NCI-H1105 (cell line): ENCODE measurements around the gene EIF2B5.
A peak's percentile ranks its signal among the peaks of the same experiment; 100 is the strongest.
"Not testable (repeated sequence)": the region's sequence is repeated elsewhere in the genome, so short reads cannot be mapped to it uniquely, and the experiment has no call there.

ENCODE experiments used
- DNase-seq: peaks from one replicate; lab custom pipeline; 2025; lab: John Stamatoyannopoulos, UW

Gene EIF2B5

DNA sequence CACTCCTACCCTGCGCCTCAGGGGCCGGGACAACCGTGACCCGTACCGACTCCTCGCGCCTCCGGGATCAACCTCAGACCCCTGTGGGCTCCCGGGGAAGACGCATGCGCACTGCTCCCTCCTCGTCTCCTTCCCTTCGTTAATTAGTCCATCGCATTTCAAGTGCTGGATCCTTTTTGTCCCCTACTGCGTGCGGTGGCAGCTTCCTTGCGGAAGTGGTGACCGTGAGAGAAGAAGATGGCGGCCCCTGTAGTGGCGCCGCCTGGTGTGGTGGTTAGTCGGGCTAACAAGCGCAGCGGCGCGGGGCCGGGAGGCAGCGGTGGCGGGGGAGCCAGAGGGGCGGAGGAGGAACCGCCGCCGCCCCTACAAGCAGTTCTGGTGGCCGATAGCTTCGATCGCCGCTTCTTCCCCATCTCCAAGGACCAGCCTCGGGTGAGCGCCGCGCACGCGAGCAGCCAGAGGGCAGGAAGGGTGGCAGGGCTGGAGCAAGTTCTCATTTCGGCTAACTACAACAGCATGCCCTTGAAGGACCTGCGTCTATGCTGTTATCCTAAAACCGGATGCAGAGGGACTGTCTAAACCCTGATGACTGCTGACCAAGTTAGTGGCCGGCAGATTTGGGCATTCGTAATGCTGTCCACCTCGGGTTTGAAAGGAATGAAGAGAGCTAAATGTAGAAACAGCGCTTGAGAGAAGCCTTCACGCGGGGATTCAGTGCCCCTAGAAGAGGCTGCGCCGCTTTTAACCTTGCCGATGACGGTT is at the start of gene EIF2B5:
Gene EIF2B5, plus strand, starts transcription at position 210 of the 762 bp plus-strand sequence. Its CDS starts 28 bp downstream, at position 238.
- DNase-seq: peak; percentile 99

GRCh38 chr3:184085389-184085852 is 49.7 kb upstream of the EIF2B5 start:
- no peak for DNase-seq

- DNase-seq: no peak
Observed at GRCh38 chr3:184092199-184092598, 43.0 kb upstream of the EIF2B5 start.

GRCh38 chr3:184096811-184097383 is 38.3 kb upstream of the EIF2B5 start, which contains the start of gene HTR3E:
TSS of gene HTR3E (plus strand) at chr3:184097064. CDS start at chr3:184097530, 466 bp downstream.
- DNase-seq: no peak

DNA sequence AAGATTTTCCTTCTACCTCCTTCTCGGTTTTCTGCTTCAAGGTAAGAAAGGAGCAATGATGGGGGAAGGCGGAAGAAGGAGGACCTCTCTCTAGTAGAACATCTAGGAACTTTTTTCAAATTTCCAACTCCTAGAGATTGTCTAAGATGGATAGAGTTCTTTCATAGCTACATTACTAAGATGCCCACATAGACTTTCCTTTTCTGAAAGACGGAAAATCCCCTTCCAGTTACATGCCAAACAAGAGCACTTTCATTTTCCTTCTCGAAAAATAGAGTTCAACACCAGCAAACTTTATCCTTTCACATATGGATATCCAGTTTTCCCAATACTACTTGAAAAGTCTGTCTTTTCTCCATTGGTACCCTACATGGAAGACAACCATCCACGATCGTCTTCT is 37.6 kb upstream of the EIF2B5 start:
- DNase-seq: no peak

DNA sequence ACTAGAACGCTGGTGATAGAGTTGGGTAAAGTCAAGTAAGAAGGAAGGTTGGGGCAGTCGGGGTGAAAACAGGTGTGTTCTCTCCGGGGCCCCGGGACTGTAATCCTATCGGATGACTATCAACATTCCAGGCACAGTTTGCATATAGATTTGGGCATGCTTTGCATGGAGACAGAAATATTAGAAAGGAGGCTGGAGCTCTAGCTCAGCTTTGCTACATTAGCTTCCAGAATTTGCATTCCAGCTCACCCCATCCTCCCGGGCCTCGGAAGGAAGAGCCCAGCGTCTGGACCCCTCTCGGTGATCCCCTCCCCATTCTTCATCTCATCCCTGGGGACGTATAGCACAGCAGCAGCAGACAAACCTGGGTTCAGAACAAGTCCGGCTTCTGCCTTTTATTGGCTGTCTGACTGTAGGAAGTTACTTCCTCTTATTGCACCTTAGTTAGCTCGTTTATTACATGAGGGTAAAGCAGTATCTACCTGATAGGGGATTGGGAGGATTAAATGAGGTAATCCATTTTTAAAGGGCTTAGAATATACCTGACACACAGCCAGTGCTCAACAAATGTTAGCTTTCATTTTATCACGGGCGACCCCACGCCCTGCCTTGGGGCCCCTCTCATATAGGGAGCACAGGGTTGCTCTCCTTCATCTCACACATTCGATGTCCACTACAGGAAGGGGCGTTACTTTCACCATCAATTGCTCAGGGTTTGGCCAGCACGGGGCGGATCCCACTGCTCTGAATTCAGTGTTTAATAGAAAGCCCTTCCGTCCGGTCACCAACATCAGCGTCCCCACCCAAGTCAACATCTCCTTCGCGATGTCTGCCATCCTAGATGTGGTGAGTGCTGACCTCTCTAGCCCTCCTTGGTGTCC is 35.1 kb upstream of the EIF2B5 start:
- DNase-seq: no peak

DNA sequence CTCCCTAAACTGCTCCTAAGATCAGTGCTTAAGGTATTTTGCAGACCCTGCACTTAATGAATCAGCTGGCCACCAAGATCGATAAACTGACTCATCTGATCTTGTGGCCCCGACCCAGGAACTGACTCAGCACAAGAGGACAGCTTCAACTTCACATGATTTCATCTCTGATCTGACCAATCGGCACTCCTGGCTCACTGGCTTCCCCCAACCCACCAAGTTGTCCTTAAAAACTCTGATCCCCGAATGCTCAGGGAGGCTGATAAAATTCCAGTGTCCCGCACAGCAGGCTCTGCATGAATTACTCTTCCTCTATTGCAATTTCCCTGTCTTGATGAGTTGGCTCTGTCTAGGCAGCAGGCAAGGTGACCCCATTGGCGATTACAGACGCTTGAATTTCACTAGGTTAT is 24.8 kb upstream of the EIF2B5 start:
- DNase-seq: no peak

DNA sequence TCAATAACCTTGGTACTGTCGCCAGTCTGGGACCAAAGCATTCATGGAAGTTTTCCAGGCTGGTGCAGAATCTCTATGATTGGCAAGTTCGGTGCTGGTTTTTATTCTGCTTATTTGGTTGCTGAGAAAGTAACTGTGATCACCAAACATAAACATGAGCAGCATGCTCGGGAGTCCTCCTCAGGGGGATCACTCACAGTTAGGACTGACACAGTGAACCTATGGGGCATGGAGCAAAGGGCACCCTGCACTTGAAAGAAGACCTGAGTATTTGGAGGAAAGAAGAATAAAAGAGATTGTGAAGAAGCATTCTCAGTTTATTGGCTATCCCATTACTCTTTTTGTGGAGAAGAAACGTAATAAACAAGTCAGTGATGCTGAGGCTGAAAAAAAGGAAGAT is 19.1 kb upstream of the EIF2B5 start:
- no peak for DNase-seq

DNA sequence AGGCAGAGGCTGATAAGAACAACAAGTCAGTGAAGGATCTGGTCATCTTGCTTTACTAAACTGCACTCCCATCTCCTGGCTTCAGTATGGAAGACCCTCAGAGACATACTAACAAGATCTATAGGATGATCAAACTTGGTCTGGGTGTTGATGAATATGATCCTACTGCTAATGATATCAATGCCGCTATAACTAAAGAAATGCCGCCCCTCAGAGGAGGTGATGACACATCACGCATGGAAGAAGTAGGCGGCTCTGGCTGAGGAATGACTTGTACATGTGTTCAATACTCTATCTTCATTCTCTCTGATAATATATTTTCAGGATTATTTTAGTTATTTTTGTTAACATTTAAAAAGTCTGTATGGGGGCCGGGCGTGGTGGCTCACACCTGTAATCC is 17.5 kb upstream of the EIF2B5 start:
- no peak for DNase-seq

DNA sequence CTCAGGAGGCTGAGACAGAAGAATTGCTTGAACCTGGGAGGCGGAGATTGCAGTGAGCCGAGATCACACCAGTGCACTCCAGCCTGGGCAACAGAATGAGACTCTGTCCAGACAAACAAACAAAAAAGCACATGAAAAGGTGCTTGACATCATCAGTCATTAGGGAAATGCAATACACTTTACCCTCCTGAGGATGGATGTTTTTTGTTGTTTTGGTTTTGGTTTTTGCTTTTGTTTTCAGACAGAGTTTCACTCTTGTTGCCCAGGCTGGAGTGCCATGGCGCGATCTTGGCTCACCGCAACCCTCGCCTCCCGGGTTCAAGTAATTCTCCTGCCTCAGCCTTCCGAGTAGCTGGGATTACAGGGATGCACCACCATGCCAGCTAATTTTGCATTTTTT is 14.1 kb upstream of the EIF2B5 start:
- DNase-seq: not testable (repeated sequence)

- no peak for DNase-seq
Observed at GRCh38 chr3:184126006-184126405, 9.2 kb upstream of the EIF2B5 start.

- DNase-seq: peak; percentile 31
Observed at GRCh38 chr3:184129012-184129411, 6.1 kb upstream of the EIF2B5 start.

GRCh38 chr3:184132945-184133344 is 2.2 kb upstream of the EIF2B5 start:
- no peak for DNase-seq

GRCh38 chr3:184133840-184134745 is 1.1 kb upstream of the EIF2B5 start:
- DNase-seq: peak; percentile 77

DNA sequence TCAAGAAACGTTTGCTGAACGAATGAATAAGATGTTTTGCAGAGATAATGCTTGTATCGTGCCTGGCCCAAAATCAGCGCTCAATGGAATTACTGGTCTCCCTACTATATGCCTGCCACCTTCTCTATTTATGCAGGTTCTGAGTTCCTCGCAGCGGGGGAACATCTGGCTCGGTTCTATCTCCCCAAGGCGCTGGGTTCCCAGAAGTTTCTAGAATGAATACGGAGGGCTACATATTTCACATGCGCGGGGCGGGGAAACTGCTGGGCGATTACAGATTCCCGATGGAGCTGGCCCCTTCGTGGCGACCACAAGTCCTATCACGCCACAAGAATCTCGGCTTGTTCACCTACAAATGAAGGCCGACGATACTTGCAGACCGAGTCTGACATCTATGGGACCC is 411 bp upstream of the EIF2B5 start:
- DNase-seq: no peak

GRCh38 chr3:184135911-184136260 is 728 bp downstream of the EIF2B5 start:
- DNase-seq: no peak

- no peak for DNase-seq
Observed at GRCh38 chr3:184140436-184140835, 5.3 kb downstream of the EIF2B5 start.

- no peak for DNase-seq
Observed at GRCh38 chr3:184142199-184142598, 7.0 kb downstream of the EIF2B5 start.

DNA sequence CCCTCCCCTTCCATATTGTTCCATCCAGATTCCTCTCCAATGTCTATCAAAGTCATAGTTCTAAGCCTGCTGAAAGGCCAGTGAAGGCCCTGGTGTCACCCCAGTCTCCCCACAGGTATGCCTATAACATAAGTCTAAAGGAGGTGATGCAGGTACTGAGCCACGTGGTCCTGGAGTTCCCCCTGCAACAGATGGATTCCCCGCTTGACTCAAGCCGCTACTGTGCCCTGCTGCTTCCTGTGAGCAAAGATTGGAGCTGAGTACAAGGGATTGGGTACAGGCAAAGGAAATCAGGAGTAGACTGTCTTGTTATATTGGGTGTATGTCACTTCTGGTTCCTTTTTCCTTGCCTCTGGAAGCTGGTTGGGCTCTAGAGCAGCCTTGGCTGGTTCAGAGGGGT is 8.2 kb downstream of the EIF2B5 start:
- no peak for DNase-seq

DNA sequence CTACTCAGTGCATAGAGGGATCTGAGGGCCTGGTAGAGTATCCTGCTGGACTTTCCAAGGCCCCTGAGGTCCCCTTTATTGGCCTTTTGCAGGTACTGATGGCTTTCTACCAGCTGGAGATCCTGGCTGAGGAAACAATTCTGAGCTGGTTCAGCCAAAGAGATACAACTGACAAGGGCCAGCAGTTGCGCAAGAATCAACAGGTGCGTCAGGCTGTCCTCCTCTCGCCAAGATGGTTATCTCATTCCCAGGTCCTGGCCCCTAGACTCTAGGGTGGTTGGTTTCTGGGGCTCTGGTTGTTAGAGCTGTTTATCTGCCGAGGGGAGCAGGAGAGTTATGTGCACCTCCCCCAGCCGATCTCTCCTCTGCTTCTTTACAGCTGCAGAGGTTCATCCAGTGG is 9.3 kb downstream of the EIF2B5 start:
- no peak for DNase-seq

- DNase-seq: peak; percentile 64
Observed at GRCh38 chr3:184145111-184145524, 10.0 kb downstream of the EIF2B5 start.
